ENCODE data around the gene FBXL12.
"Not testable (repeated sequence)": the region's sequence is repeated elsewhere in the genome, so short reads cannot be mapped to it uniquely, and the experiment has no call there.

- TF ChIP-seq CTCF, POLR2A (IDR thresholded peaks at IDR 0.05): not testable (repeated sequence)
These were observed 29.3 kb downstream of the FBXL12 start for GRCh38 chr19:9789579-9789978.

Measured in thyroid gland (tissue), 4 donors.